GM18909 (cell line): ENCODE data around the gene IRS1.
"Not testable (repeated sequence)": the region's sequence is repeated elsewhere in the genome, so short reads cannot be mapped to it uniquely, and the experiment has no call there.

Experiments used
- ATAC-seq: cut with Tn5 transposase; IDR thresholded peaks from one replicate; pipeline ENCODE4 v1.9.1; 2021; ENCODE audit warnings: mild to moderate bottlenecking; ENCODE audit not compliant: unreplicated experiment, poor library complexity

Gene IRS1, protein sequence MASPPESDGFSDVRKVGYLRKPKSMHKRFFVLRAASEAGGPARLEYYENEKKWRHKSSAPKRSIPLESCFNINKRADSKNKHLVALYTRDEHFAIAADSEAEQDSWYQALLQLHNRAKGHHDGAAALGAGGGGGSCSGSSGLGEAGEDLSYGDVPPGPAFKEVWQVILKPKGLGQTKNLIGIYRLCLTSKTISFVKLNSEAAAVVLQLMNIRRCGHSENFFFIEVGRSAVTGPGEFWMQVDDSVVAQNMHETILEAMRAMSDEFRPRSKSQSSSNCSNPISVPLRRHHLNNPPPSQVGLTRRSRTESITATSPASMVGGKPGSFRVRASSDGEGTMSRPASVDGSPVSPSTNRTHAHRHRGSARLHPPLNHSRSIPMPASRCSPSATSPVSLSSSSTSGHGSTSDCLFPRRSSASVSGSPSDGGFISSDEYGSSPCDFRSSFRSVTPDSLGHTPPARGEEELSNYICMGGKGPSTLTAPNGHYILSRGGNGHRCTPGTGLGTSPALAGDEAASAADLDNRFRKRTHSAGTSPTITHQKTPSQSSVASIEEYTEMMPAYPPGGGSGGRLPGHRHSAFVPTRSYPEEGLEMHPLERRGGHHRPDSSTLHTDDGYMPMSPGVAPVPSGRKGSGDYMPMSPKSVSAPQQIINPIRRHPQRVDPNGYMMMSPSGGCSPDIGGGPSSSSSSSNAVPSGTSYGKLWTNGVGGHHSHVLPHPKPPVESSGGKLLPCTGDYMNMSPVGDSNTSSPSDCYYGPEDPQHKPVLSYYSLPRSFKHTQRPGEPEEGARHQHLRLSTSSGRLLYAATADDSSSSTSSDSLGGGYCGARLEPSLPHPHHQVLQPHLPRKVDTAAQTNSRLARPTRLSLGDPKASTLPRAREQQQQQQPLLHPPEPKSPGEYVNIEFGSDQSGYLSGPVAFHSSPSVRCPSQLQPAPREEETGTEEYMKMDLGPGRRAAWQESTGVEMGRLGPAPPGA (N-terminal part only)

GRCh38 chr2:226799211-226799975 lies at the start of gene IRS1:
Gene IRS1 (minus strand): TSS chr2:226799820. CDS start chr2:226798738, 1,082 bp downstream.
- ATAC-seq: peak; percentile 34

- no peak for ATAC-seq
Measured at GRCh38 chr2:226849349-226849748, 49.7 kb upstream of the IRS1 start.

DNA sequence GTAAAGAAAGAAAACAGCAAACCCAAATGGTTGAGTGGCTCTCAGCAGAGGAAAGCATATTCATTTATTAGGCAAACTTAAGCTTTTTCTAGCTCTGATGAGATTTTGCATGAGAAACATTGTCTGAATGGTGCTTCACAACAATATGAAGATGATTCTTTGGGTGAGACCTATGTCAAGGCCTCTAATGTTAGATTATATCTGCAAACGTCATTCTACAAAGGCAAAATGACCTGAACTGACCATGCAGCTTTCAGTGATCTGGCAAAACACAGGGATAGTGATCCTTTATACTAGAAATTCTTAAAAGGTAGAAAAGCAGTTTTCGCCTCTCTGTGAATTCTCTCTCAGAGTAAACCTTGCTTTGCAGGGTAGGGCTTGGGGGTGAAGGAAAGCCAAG lies 47.9 kb upstream of the IRS1 start:
- ATAC-seq: no peak

- no peak for ATAC-seq
Measured at GRCh38 chr2:226847090-226847489, 47.5 kb upstream of the IRS1 start.

- peak; percentile 61 for ATAC-seq
Measured at GRCh38 chr2:226845386-226846116, 45.9 kb upstream of the IRS1 start.

DNA sequence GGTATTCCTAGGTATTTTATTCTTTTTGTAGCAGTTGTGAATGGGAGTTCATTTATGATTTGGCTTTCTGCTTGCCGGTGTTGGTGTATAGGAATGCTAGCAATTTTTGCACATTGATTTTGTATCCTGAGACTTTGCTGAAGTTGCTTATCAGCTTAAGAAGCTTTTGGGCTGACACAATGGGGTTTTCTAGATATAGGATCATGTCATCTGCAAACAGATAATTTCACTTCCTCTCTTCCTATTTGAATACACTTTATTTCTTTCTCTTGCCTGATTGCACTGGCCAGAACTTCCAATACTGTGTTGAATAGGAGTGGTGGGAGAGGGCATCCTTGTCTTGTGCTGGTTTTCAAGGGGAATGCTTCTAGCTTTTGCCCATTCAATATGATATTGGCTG lies 43.4 kb upstream of the IRS1 start:
- not testable (repeated sequence) for ATAC-seq

DNA sequence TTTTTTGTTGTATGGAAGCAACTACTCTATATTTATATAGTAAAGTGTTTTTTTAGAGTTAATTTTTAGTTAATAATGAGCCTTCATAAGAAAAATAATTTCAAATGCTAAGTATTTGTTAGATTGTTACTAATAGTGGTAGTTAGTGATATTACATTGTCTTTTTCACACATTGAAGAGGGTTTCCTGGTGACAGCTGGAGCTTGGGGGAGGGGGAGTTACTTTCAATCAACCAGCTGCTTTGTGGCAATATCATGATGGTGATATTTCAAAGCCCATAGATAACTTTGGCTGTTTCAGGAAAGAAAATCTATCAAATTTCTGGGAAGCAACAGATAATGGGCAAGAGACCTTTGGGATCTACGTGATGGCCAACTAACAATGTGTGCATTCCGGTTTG lies 40.3 kb upstream of the IRS1 start:
- ATAC-seq: no peak

- ATAC-seq: no peak
Measured at GRCh38 chr2:226839161-226839560, 39.5 kb upstream of the IRS1 start.

GRCh38 chr2:226838722-226839121 lies 39.1 kb upstream of the IRS1 start:
- ATAC-seq: no peak

DNA sequence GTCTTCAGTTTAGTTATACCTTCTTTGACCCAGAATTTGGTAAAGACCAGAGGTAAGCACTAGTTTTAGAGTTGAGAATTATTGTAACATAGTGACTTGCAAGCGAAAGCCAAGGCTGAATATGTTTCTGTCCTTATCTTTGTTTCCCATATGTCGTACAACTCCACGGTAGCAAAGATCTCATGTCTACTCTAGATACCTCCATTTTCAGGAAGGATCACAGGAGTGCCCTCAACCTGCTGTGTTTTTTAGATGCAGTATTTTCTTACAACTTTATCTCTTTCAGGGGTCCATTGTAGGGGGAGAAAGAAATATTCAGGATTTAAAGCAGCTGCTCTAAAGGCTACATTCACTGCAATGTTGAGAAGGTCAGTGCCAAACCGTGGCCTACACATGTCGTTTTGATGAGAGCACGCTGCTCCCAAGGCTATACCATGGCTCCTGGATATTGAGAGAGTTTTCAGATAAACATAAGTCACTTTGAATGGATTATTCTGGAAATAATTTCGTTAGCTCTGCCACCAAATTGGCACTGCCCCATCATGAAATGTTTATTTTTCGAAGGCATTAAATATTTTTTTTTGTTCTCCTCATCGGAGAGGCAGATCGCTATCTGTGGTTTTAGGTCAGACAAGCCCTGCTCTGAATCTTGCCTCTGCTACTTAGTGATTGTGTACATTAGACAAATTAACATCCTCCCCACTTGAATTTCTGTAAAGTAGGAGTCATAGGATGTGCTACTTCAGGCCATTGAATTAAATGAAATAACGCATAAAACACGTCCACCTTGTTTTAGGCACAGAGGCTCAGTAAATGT lies 38.4 kb upstream of the IRS1 start:
- ATAC-seq: no peak

GRCh38 chr2:226837334-226837733 lies 37.7 kb upstream of the IRS1 start:
- no peak for ATAC-seq

DNA sequence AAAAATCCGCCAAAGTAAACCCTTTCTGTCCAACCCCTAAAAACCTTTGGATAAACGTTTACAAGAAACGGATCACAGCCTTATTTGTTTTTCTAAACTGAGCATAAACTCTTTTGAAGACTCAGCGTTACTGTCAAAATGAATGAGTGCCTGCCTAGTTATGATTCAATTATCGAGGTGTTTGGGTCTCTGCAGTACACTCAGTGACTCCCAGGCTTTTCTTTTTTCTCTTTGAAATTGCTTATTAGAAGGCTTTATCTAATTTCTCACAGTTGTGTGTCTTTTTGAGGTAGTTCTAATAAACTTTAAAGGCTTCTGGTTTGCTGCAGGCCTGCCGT lies 36.9 kb upstream of the IRS1 start:
- peak; percentile 7 for ATAC-seq

- peak; percentile 84 for ATAC-seq
Measured at GRCh38 chr2:226835796-226836547, 36.4 kb upstream of the IRS1 start, which contains the start of gene RHBDD1. Gene RHBDD1 (plus strand): TSS chr2:226836054. CDS start chr2:226864694, 28,640 bp downstream.

DNA sequence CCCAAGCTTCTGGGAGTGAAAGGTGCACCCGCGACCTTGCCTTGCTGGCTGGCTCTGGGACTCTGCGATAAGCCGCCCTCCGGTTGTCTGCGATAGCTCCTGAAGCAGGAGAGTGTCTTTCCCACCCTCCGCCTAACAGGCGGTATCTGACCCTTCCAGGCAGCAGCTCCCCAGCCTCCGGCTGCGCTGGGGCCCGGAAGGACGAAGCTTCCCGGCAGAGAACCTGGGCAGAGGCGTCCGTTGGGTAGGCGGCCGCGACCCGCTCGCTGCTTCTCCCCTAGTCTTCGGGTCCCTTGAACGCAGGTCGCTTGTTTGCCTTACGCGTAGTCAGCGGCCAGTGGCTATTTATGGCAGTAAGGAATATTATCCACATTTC lies 35.8 kb upstream of the IRS1 start:
- peak; percentile 32 for ATAC-seq

DNA sequence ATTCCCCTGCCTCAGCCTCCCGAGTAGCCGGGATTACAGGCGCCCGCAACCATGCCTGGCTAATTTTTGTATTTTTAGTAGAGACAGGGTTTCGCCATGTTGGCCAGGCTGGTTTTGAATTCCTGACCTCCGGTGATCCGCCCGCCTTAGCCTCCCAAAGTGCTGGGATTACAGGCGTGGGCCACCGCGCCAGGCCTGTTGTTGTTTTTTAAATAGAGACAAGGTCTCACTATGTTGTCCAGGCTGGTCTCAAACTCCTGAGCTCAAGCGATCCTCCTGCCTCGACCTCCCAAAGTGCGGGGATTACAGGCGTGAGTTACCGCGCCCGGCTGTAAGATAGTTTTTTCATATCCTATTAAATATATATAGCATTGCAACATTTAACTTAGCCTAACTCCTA lies 35.3 kb upstream of the IRS1 start:
- ATAC-seq: not testable (repeated sequence)

DNA sequence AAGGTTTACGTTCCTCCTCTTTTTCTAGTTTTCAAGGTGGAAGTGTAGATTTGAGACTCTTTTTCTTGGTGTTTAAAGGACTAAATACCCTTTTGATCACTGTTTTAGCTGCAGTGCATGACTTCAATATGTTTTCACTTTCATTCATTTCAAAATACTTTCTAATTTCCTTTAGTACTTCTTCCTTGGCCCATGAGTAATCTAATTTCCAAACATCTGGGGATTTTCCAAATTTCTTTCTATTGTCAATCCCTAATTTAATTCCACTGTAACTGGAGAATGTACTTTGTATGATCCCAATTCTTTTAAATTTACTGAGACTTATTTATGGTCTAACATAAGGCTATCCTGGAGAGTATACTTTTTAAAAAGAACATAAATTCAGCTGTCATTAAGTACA lies 32.4 kb upstream of the IRS1 start:
- ATAC-seq: no peak

- no peak for ATAC-seq
Measured at GRCh38 chr2:226831266-226831665, 31.6 kb upstream of the IRS1 start.
